Measurements from ENCODE around the gene CD84.
A peak's percentile ranks its signal among the peaks of the same experiment; 100 is the strongest.
"Not testable (repeated sequence)": the region's sequence is repeated elsewhere in the genome, so short reads cannot be mapped to it uniquely, and the experiment has no call there.

CD84 gene

DNA sequence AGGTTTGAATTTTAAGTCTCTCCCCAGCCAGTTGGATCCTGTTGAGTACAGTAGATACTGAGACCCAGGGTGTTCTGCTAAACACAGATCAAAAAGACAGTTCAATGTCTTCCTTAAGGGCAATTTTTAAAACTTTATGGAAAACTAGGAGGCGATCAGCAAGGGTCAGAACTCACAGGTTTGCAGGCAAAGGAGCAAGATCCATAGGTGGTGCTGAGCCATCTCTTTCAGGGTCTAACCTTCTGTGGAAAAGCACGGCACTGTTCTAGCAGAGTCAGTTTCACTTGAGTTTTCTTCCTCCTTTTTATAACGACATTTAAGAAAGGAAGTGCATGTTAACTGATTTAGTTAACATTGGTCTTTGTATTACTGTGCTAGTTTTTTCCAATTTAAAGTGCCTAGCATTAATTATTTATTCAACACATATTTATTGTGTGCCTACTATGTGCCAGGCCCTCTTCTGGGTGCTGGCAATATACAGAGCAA lies at the start of gene CD84:
CD84 (minus strand) TSS at position 281 of the 486 bp plus-strand sequence; CDS start at position 222, 59 bp downstream.
- DNase-seq (ENCODE audit: low spot score) = no peak

GRCh38 chr1:160628799-160629263 lies 49.5 kb upstream of the CD84 start:
- DNase-seq (ENCODE audit: low spot score) = no peak

- not testable (repeated sequence) for DNase-seq (ENCODE audit: low spot score)
Observed at GRCh38 chr1:160627677-160628289, 48.5 kb upstream of the CD84 start.

GRCh38 chr1:160626509-160627342 lies 47.4 kb upstream of the CD84 start:
- DNase-seq (ENCODE audit: low spot score) = no peak

- no peak for DNase-seq (ENCODE audit: low spot score)
Observed at GRCh38 chr1:160625725-160626498, 46.6 kb upstream of the CD84 start.

DNA sequence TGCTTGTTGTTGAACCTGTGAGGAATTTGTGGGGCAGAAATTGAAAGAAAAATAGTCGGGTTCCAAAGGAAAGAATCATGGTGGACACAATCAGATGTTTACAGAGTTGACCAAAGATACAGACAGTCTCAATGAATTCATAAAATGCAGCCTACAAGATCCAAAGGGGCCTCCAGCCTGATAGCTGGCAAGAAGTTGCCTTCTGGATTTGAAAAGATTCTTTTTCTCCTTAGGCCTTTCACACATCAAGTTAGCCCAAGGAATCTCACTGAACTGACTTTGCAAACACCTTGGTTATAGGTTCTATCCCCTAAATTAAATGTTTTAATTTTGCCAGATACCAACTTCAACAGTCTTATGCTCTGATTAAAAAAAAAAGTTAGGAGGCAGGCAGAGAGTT lies 46.0 kb upstream of the CD84 start:
- no peak for DNase-seq (ENCODE audit: low spot score)

DNA sequence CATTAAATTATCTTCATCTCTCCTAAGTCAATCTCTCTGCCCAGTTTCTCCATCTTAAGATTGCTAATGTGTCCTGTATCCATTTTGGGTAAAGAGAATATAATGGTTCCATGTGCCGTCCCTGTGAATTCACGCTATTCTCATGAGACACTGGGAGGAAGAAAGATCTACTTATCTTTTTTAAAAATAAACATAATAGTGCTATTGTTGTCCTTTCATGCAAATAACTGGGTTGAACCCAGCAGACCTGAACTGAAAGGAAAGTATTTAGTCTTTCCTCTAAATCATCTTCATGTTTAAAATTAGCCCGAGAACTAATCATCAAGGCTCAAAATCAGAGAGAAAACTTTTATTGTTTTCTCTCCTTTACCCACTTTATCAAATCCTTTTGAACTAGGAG lies 45.2 kb upstream of the CD84 start:
- DNase-seq (ENCODE audit: low spot score) = no peak

GRCh38 chr1:160623862-160624261 lies 44.6 kb upstream of the CD84 start:
- no peak for DNase-seq (ENCODE audit: low spot score)

DNA sequence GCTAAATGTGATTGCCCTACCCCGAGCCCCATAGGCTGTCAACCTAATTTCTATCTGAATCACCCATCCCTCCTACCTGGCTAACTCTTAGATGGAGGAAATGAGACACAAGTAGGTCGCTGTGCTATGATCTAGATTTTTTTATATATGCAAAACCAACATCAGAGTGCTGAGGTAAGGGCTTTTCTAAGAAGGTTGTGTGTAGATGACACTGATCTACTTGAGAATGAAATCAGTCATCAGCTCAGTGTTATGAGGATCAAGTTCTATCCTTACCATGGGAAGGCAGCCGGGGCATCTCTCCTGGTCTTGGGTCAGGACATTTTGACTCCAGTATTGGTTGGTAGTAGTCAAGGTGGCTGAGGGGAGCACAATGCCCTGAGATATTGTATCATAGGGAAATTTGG lies 43.9 kb upstream of the CD84 start:
- DNase-seq (ENCODE audit: low spot score) = no peak

- no peak for DNase-seq (ENCODE audit: low spot score)
Observed at GRCh38 chr1:160622501-160623226, 43.4 kb upstream of the CD84 start.

GRCh38 chr1:160621633-160622413 lies 42.5 kb upstream of the CD84 start:
- DNase-seq (ENCODE audit: low spot score) = no peak

DNA sequence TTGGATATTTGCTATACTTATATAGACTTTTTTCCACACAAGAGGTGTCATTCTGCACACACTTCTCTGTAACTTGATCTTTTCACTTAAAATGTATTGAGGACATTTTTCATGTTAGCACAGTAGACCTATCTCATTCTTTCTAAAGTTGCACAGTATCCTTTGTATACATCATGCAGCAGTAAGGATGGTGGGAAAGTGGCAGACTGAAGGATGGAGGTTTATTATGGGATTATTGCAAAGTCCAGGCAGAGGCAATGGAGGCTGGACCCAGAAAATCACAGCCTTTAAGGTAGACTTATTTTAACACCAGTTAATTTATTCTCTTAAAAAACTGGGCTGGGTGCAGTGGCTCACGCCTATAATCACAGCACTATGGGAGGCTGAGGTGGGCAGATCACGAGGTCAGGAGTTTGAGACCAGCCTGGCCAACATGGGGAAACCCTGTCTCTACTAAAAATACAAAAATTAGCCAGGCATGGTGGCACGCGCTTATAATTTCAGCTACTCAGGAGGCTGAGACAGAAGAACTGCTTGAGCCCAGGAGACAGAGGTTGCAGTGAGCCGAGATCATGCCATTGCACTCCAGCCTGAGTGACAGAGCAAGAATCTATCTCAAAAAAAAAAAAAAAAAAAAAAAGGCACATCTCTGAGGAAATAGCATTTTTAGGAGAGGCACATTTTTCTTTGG lies 41.8 kb upstream of the CD84 start:
- DNase-seq (ENCODE audit: low spot score) = no peak

DNA sequence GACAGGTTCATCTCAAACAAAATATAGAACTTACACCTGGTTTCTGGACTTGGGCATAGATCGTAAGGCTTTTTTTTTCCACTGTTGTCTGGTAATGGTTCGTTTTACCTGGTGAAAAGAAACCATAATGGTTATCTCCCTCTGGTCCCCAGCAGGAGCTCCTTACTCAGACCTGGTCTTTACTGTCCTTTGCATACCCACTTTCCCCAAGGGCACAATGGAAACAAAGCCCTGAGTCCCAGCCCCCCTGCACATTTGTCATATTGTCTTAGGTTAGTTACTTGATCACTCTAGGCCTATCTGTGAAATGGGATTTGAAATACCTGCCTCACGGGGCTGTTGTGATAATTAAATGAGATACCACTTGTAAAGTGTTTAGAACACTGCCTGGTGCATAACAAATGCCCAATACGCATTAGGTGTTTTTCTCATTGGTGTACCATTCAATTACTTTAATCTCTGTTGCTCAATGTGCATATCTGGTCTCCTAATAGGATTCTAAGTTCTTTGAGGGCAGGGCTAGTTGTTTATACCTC lies 40.5 kb upstream of the CD84 start:
- no peak for DNase-seq (ENCODE audit: low spot score)

GRCh38 chr1:160618763-160619274 lies 39.5 kb upstream of the CD84 start:
- peak; percentile 6 for DNase-seq (ENCODE audit: low spot score)

DNA sequence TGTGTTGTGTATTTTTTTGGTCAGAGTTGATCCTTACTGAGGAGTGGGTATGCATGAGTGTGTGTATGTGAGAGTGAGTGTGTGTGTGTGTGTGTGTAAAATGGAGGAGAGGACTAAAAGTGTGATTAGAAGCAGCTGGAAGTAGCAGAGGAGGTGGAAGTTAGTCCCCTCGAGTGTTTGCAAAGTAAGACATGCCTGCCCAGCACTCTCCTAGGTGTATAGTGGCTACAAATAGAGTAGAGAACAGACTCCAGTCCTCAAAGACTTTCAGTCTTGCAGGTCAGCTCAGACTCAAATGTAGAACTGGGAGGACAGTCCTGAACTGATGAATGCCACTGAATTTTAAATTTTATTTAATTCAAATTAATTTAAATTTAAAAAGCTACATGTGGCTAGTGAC lies 39.0 kb upstream of the CD84 start:
- no peak for DNase-seq (ENCODE audit: low spot score)

- no peak for DNase-seq (ENCODE audit: low spot score)
Observed at GRCh38 chr1:160615660-160616059, 36.4 kb upstream of the CD84 start.

DNA sequence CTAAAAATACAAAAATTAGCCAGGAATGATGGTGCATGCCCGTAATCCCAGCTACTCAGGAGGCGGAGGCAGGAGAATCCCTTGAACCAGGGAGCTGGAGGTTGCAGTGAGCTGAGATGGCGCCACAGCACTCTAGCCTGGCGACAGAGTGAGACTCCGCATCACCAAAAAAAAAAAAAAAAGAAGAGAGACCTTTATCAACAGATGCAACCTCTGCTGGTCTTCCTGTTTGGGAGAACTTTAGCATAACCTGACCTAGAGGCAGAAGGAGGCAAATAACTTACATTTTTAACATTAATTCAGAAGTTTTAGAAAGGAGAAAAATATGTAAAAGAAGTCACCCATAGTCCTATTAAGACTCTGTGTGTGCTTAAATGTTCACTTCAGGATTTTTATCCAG lies 35.1 kb upstream of the CD84 start:
- DNase-seq (ENCODE audit: low spot score) = no peak

DNA sequence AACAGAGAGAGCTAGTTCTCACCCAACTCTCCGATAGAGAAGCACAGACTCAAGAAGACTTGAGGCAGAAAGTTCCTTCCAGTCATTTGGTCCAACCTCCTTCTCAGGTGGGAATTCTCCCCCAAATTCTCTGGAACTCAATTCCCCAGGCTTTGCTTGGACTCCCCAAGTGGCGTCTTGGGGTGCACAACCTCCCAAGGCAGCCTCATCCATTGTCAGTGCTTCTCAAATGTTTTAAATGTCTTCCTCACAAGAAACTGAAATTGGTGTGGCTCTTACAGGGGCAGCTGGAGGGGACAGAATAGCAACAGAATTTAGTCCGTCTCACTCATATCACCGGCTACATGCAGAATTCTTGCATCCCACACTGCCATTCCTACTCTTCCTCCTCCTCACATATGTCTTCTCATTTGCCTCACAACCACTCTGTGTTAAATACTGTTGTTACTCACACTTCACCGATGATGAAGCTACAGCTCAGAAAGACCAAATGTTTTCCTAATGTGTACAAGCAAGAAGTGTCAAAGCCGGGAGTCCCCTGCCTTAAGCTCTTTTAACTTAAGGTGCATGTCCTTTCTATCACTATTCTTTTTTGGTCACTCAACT lies 33.4 kb upstream of the CD84 start:
- DNase-seq (ENCODE audit: low spot score) = no peak

DNA sequence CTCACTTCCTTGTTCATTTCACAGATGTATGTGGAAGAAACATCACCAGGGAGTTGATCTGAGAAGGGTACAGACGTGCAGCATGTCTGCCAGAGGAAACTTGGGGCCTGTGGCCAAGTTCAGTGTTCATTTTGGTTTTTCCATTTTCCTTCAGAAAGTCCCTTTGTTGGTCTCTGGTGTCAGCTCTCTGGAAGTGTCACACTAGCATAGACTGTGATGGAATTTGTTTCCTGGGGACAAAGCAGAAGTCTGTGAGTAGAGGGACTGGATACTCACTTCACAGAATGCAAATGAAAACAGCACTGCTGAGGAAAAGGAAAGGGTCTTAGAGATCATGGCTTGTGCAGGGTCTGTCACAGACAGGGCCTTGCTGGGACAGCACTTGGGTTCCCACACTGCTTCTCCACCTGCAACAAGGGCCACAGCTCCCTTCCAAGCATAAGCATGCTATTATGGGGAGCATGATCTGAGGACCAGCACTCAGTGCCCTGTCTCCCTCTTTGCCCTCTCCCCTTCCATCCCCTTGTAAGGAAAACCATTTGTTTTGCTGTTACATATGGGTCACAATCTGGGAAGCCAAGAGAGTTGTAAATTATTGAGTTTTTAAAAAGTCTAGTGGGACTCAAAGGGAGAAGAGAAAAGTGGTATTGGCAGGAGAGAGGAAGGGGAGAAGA lies 31.4 kb upstream of the CD84 start:
- no peak for DNase-seq (ENCODE audit: low spot score)

Measured in SW480 (cell line).